GM12878 (cell line): ENCODE data around the gene ISCU. TPM values are rescaled to one million over a fixed set of nuclear protein-coding genes. Genes with fewer than 3 reads are reported as not detected.
A peak's percentile ranks its signal among the peaks of the same experiment; 100 is the strongest.

Experiments
- ATAC-seq: fragments of 200-7000 bp; cut with Tn5 transposase; 3 replicates; pipeline ENCODE4 v1.9.1; 2020; ENCODE audit warnings: mild to moderate bottlenecking, moderate library complexity
- BruUV-seq: library from RNA; stranded (reverse); fragments of 400-500 nt; replicated peaks from 2 replicates; lab custom pipeline; 2021; lab: Mats Ljungman, UMichigan
- CTCF ChIA-PET: fragments of 300-600 bp; sonication (Branson Sonifier 250); formaldehyde crosslinking; extraction: SDS; loops from one replicate; lab custom pipeline; 2021; ENCODE audit warnings: inconsistent platforms; lab: Yijun Ruan, JAX
- POLR2A ChIA-PET: fragments of 350-600 bp; formaldehyde crosslinking; extraction: SDS; loops from one replicate; lab custom pipeline; 2021; ENCODE audit warnings: inconsistent platforms; lab: Charles Lee
- RAD21 ChIA-PET: fragments of 300-600 bp; sonication (Branson Sonifier 250); formaldehyde crosslinking; loops from one replicate; lab custom pipeline; 2023; ENCODE audit warnings: antibody characterized with exemption; ENCODE audit not compliant: unreplicated experiment; lab: Charles Lee
- SMC1A ChIA-PET: fragments of 300-600 bp; sonication (Branson Sonifier 250); formaldehyde crosslinking; loops from one replicate; lab custom pipeline; 2023; ENCODE audit not compliant: unreplicated experiment, uncharacterized antibody; lab: Charles Lee
- DNase-seq: peaks from one replicate; pipeline ENCODE4 v3.0.0-alpha.2; 2011; ENCODE audit warnings: low read depth, low spot score
- FAIRE-seq: peaks from 3 replicates; lab custom pipeline; 2011; peaks lifted over from hg19 to GRCh38; lab: Jason Lieb, UNC
- H2AFZ ChIP-seq: 2 replicates; pipeline ENCODE4 v1.6.0; 2011; ENCODE audit warnings: low read depth, low read length, control low read depth; ENCODE audit not compliant: control insufficient read depth
- H3K27ac ChIP-seq: 2 replicates; pipeline ENCODE4 v1.5.1; 2011; ENCODE audit warnings: control low read depth; ENCODE audit not compliant: control insufficient read depth, insufficient read depth
- H3K27me3 ChIP-seq, 2 experiments: replicated peaks in 1 of 2; 2 replicates each; pipeline versions ENCODE4 v1.6.0 to v1.6.1; 2011; ENCODE audit warnings: low read length in 1 of 2; ENCODE audit not compliant: control insufficient read depth in 2 of 2, insufficient read depth in 2 of 2
- H3K36me3 ChIP-seq, 2 experiments: 2 replicates each; pipeline ENCODE4 v1.5.1; 2011; ENCODE audit warnings: low read length in 1 of 2; ENCODE audit not compliant: control insufficient read depth in 2 of 2, insufficient read depth in 2 of 2
- H3K4me1 ChIP-seq: 2 replicates; pipeline ENCODE4 v1.6.1; 2011; ENCODE audit warnings: mild to moderate bottlenecking, low read length, moderate library complexity, mixed read lengths; ENCODE audit not compliant: control insufficient read depth, insufficient read depth
- H3K4me2 ChIP-seq: 2 replicates; pipeline ENCODE4 v1.6.0; 2011; ENCODE audit warnings: control low read depth; ENCODE audit not compliant: control insufficient read depth, insufficient read depth
- H3K4me3 ChIP-seq: fragments of 200-600 bp; sonication (generic); 2 replicates; pipeline ENCODE4 v1.5.1; 2016
- H3K79me2 ChIP-seq: 2 replicates; pipeline ENCODE4 v1.6.0; 2011; ENCODE audit warnings: low read length; ENCODE audit not compliant: control insufficient read depth, insufficient read depth
- H3K9ac ChIP-seq: 2 replicates; pipeline ENCODE4 v1.8.0; 2011; ENCODE audit warnings: low read length, control low read depth, mixed read lengths; ENCODE audit not compliant: control insufficient read depth, insufficient read depth
- H3K9me3 ChIP-seq: replicated peaks from 3 replicates; pipeline ENCODE4 v1.5.1; 2011; ENCODE audit warnings: mild to moderate bottlenecking, low read length; ENCODE audit not compliant: control insufficient read depth, insufficient read depth
- H4K20me1 ChIP-seq: 2 replicates; pipeline ENCODE4 v1.6.0; 2011; ENCODE audit not compliant: control insufficient read depth, insufficient read depth
- ATF7 ChIP-seq: fragments of 450-650 bp; IDR thresholded peaks from 2 replicates; pipeline ENCODE4 v1.6.1; 2016; ENCODE audit warnings: low read depth, mild to moderate bottlenecking
- BACH1 ChIP-seq: fragments of 450-650 bp; IDR thresholded peaks from 2 replicates; pipeline ENCODE4 v1.6.1; 2017; ENCODE audit warnings: mild to moderate bottlenecking, borderline replicate concordance
- BRCA1 ChIP-seq: IDR thresholded peaks from 2 replicates; pipeline ENCODE4 v1.6.1; 2011; ENCODE audit warnings: low read depth, low read length, improper control_type of control experiment
- E2F8 ChIP-seq: fragments of 450-650 bp; IDR thresholded peaks from 2 replicates; pipeline ENCODE4 v1.6.1; 2018; ENCODE audit warnings: mild to moderate bottlenecking, low read depth, moderate library complexity; ENCODE audit not compliant: partially characterized antibody
- EED ChIP-seq: sonication (generic); IDR thresholded peaks from 2 replicates; pipeline ENCODE4 v1.6.1; 2016; ENCODE audit warnings: antibody characterized with exemption, low read depth
- MYB ChIP-seq: fragments of 150-350 bp; IDR thresholded peaks from 2 replicates; pipeline ENCODE4 v1.6.1; 2014; ENCODE audit warnings: mild to moderate bottlenecking, low read depth, low read length, borderline replicate concordance
- NR2F1 ChIP-seq: fragments of 450-650 bp; conservative IDR thresholded peaks from 2 replicates; pipeline ENCODE4 v1.6.1; 2017; ENCODE audit warnings: mild to moderate bottlenecking
- RFX5 ChIP-seq: IDR thresholded peaks from 2 replicates; pipeline ENCODE4 v1.6.1; 2011; ENCODE audit warnings: low read depth, low read length, improper control_type of control experiment
- SIX5 ChIP-seq: IDR thresholded peaks from 2 replicates; pipeline ENCODE4 v1.6.1; 2011; ENCODE audit warnings: mild to moderate bottlenecking, low read depth, low read length, moderate library complexity; ENCODE audit not compliant: severe bottlenecking
- SMAD5 ChIP-seq: IDR thresholded peaks from 2 replicates; pipeline ENCODE4 v1.6.1; 2016; ENCODE audit warnings: antibody characterized with exemption, low read depth
- STAT3 ChIP-seq: IDR thresholded peaks from 2 replicates; pipeline ENCODE4 v1.6.1; 2011; ENCODE audit warnings: low read depth, low read length, improper control_type of control experiment
- SUZ12 ChIP-seq: fragments of 200-600 bp; sonication (generic); IDR thresholded peaks from one replicate; pipeline ENCODE4 v1.6.1; 2018; ENCODE audit warnings: antibody characterized with exemption, mild to moderate bottlenecking; ENCODE audit not compliant: unreplicated experiment
- ZBTB40 ChIP-seq: fragments of 450-650 bp; IDR thresholded peaks from 2 replicates; pipeline ENCODE4 v1.6.1; 2016; ENCODE audit warnings: mild to moderate bottlenecking, moderate library complexity, borderline replicate concordance
- ZNF217 ChIP-seq: fragments of 450-650 bp; IDR thresholded peaks from 2 replicates; pipeline ENCODE4 v1.6.1; 2017; ENCODE audit warnings: antibody characterized with exemption, mild to moderate bottlenecking
- in situ Hi-C: fragments of 300-500 bp; cut with MboI; formaldehyde crosslinking; loops from 9 replicates; pipeline ENCODE4 v1.14.3; 2018; ENCODE audit warnings: mixed read lengths
- intact Hi-C: fragments of 100-400 bp; cut with micrococcal nuclease; formaldehyde crosslinking; loops from one replicate; pipeline ENCODE4 v1.14.2; 2022; ENCODE audit not compliant: unreplicated experiment
- polyA plus RNA-seq, 11 experiments: library from polyadenylated mRNA; depleted of rRNA in 4 of 11; unstranded in 6 of 11; stranded (reverse) in 5 of 11; fragments of >200 nt; fragmentation: Nextera tagmentation in 4 of 11; fragmentation: Illumina TruSeq in 1 of 11; extraction: Ambion mirVana in 4 of 11; extraction: Trizol in 1 of 11; gene quantifications; 1 replicate in 1 of 11; 2 replicates in 10 of 11; pipeline versions ENCODE4 v1.2.1 to v1.2.3, GENCODE V29; 2011 to 2016; ENCODE audit warnings: inconsistent platforms in 2 of 11, missing spikeins in 2 of 11, low read depth in 1 of 11
- total RNA-seq, 4 experiments: library from RNA; depleted of rRNA in 3 of 4; stranded (reverse); fragments of >200 nt in 3 of 4; fragmentation: Illumina TruSeq in 1 of 4; extraction: Trizol in 1 of 4; gene quantifications; 2 replicates each; pipeline versions ENCODE4 v1.2.1 to v1.2.3, GENCODE V29; 2013 to 2021
- TF ChIP-seq, protein P1 (sequence below): fragments of 450-650 bp; IDR thresholded peaks from 2 replicates; pipeline ENCODE4 v1.6.1; 2017; ENCODE audit warnings: antibody characterized with exemption, mild to moderate bottlenecking, moderate library complexity

Gene ISCU
- total and polyA plus RNA-seq, 10 of the 15 experiments (the other 5 are each of a cell fraction or from before 2014, with no cell fraction given), result 32.8 to 260 (median 127) TPM

DNA sequence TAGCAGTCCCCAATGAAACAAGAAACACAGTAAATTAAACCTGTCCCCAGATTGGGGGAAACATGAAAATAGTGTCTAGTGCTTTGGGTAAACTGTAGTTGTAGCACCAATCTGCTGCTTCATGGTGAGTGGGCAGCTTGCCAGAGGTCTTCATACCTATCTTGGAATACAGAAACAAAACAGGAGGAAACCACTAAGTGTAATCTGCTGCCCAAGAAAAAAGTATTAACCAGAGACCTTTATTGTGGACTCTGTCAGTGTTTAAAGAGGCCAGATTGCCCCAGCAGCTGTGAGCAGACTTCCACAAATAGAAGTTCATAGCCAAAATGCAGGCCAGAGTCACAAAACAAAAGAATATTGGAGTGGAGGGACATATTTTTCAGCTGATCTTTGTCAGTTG lies 2.3 kb downstream of the ISCU start:
- ATAC-seq (no peak), DNase-seq (no peak), FAIRE-seq (no peak)
- peaks cover 63% of the 10 kb centered on the region for H3K79me2 ChIP-seq
- ChIA-PET POLR2A (interaction anchor here (0.5 to 14.2 kb wide), 8 partner anchors 9 to 286 kb away, joined by 3 to 211 read pairs (median 9); partner anchors contain the start of gene SELPLG), CTCF (interaction anchor here (0.6 to 21.5 kb wide), 16 partner anchors 7 to 385 kb away, joined by 3 to 866 read pairs (median 7); partner anchors contain the start of genes FICD and SELPLG), RAD21 (interaction anchor here (0.7 to 23.0 kb wide), 15 partner anchors 9 to 528 kb away, joined by 3 to 633 read pairs (median 6); partner anchors contain the start of genes ALKBH2 and SELPLG), SMC1A (interaction anchor here (0.5 to 26.5 kb wide), 17 partner anchors 8 to 386 kb away, joined by 3 to 718 read pairs (median 6); partner anchors contain the start of gene SELPLG)
- peaks cover 6 to 24% of the 10 kb centered on the region in 2 experiments for H3K36me3 ChIP-seq
- no peaks in the 10 kb centered on the region for H4K20me1 ChIP-seq
- H3K4me2 ChIP-seq, result peak overlapping the region; percentile 92
- intact Hi-C loops (loop anchor here (1.0 to 5.0 kb wide), 3 partner anchors 143 to 388 kb away; no protein-coding TSS in a partner anchor), in situ Hi-C loops (loop anchor here (5.0 kb wide), 5 partner anchors 53 to 528 kb away; partner anchors contain the start of gene ALKBH2)
- no peak overlapping the region for H2AFZ ChIP-seq
- H3K27me3 ChIP-seq, result no peaks in the 10 kb centered on the region
- H3K4me1 ChIP-seq, result peaks cover 53% of the 10 kb centered on the region
- 0 out of 2 replicates have a peak overlapping the region, but pooled peaks have one; percentile 89 for H3K4me3 ChIP-seq
- no TSS peak for BruUV-seq
- peak overlapping the region; percentile 87 for H3K9ac ChIP-seq
- H3K9me3 ChIP-seq, result no peaks in the 10 kb centered on the region
- H3K27ac ChIP-seq, result peak overlapping the region; percentile 100
- TF ChIP-seq EED (no peak), RFX5 (no peak), MYB (no peak), STAT3 (no peak), BACH1 (no peak), BRCA1 (no peak), NR2F1 (no peak), ATF7 (no peak), SUZ12 (no peak), SMAD5 (no peak), ZNF217 (no peak), E2F8 (no peak), SIX5 (no peak), ZBTB40 (no peak)
- TF ChIP-seq, protein P1, sequence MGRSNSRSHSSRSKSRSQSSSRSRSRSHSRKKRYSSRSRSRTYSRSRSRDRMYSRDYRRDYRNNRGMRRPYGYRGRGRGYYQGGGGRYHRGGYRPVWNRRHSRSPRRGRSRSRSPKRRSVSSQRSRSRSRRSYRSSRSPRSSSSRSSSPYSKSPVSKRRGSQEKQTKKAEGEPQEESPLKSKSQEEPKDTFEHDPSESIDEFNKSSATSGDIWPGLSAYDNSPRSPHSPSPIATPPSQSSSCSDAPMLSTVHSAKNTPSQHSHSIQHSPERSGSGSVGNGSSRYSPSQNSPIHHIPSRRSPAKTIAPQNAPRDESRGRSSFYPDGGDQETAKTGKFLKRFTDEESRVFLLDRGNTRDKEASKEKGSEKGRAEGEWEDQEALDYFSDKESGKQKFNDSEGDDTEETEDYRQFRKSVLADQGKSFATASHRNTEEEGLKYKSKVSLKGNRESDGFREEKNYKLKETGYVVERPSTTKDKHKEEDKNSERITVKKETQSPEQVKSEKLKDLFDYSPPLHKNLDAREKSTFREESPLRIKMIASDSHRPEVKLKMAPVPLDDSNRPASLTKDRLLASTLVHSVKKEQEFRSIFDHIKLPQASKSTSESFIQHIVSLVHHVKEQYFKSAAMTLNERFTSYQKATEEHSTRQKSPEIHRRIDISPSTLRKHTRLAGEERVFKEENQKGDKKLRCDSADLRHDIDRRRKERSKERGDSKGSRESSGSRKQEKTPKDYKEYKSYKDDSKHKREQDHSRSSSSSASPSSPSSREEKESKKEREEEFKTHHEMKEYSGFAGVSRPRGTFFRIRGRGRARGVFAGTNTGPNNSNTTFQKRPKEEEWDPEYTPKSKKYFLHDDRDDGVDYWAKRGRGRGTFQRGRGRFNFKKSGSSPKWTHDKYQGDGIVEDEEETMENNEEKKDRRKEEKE, result no peak
